M059J (cell line): ENCODE data around the gene SGMS2. TPM values are rescaled to one million over a fixed set of nuclear protein-coding genes. Genes with fewer than 3 reads are reported as not detected.

Source experiments
- total RNA-seq: library from RNA; depleted of rRNA; stranded (reverse); fragments of >200 nt; shearing (Covaris generic); gene quantifications from 2 replicates; pipeline ENCODE4 v1.2.3, GENCODE V29; 2014; rRNA removed

The SGMS2 gene
- total RNA-seq, 1 experiment from 2014 or later, result 27.1 TPM

Other genes starting within 250 kb of the SGMS2 start
- 55.4 and 65.5 TPM in 2 replicates for gene PAPSS1, start 104.7 kb upstream of the SGMS2 start, total RNA-seq
- gene CYP2U1, start 106.6 kb downstream of the SGMS2 start, total RNA-seq, result 8.0 and 8.3 TPM in 2 replicates
- 11.2 and 15.9 TPM in 2 replicates for gene HADH, start 165.0 kb downstream of the SGMS2 start, total RNA-seq